Measurements from ENCODE around the gene AFF1.
"Not testable (repeated sequence)": the region's sequence is repeated elsewhere in the genome, so short reads cannot be mapped to it uniquely, and the experiment has no call there.

Gene AFF1

GRCh38 chr4:86989658-86990057, 54.8 kb downstream of the AFF1 start:
- DNase-seq: not testable (repeated sequence)

- no peak for DNase-seq
Measured at GRCh38 chr4:86990510-86990909, 55.7 kb downstream of the AFF1 start.

GRCh38 chr4:86991994-86992393, 57.2 kb downstream of the AFF1 start:
- DNase-seq: no peak

GRCh38 chr4:86993909-86994681, 59.3 kb downstream of the AFF1 start:
- DNase-seq: no peak

GRCh38 chr4:86994686-86995085, 59.9 kb downstream of the AFF1 start:
- no peak for DNase-seq

DNA sequence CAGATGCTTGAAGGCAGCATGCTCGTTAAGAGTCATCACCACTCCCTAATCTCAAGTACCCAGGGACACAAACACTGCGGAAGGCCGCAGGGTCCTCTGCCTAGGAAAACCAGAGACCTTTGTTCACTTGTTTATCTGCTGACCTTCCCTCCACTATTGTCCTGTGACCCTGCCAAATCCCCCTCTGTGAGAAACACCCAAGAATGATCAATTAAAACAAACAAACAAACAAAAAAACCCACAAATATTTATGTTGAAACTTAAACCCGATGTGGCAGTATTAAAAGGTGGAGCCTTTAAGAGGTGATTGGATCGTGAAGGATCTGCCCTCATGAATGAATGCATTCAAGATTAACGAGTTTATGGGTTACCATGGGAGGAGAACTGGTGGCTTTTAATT, 61.7 kb downstream of the AFF1 start:
- not testable (repeated sequence) for DNase-seq

DNA sequence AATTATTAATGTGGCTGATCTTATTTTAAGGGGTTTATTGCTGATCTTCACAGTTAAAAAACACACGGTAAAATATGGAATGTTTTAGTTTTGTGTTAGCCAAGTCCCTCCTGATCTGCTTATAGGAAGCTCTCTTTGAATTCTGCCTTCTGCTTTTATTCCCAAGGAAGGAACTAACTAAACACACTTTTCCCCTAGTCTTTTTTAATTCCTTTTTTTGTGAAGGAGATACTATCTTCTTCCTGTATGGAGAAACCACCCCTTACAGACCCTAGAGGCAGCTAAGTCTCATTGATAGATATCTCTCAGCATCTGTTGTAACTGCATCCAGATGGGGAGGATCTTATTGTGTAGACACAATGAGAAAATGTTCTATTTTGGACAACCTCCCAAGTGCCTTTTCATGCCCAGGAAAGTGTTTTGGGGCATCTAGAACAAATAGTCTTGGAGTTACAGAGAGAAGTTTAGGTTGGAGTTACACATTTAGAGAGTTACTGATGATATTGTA, 64.4 kb downstream of the AFF1 start:
- DNase-seq: no peak

DNA sequence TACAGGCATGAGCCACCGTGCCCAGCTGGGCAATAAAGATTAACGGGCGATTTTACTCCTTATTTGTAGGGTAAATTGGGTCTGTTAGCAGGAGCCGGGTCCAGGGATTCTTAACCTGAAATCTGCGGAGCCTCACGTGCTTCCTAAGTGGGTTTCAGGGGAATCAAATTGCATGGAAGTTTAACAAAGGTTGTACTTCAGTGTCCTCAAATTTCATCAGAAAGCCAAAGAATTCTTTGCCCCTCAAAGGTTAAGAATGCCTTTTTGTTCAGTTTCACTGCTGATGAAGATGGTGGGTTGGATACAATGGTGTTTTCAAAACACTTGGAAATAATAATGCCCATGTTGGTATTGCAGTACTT, 67.9 kb downstream of the AFF1 start:
- DNase-seq: no peak

DNA sequence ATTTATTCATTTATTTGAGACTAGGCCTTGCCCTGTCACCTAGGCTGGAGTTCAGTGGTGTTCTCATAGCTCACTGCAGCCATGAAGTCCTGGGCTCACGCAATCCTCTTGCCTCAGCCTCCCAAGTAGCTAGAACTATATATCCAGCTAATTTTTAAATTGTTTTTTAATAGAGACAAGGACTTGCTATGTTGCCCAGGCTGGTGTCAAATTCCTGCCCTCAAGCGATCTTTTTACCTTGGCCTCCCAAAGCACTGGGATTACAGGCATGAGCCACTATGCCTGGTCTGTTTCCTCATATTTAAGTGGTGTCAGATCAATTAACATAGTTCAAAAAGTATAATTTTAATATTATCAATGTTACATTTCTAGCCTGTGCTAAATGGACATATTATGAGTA, 68.5 kb downstream of the AFF1 start:
- no peak for DNase-seq

DNA sequence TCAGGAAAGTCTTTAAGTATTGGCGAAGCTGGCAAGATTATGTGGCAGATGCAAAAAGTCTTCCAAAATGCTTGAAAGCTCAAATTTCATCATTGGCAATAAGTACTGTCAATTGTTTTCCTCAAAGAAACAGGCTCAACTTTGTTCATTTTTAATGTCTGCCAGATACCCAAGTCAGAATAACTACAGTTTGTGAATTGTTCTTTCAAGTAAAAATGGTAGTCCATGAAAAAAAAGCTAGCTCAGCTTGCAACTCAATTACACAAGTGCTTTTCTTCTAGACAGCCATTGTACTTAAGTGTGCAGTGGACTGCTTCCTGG, 70.5 kb downstream of the AFF1 start:
- no peak for DNase-seq

DNA sequence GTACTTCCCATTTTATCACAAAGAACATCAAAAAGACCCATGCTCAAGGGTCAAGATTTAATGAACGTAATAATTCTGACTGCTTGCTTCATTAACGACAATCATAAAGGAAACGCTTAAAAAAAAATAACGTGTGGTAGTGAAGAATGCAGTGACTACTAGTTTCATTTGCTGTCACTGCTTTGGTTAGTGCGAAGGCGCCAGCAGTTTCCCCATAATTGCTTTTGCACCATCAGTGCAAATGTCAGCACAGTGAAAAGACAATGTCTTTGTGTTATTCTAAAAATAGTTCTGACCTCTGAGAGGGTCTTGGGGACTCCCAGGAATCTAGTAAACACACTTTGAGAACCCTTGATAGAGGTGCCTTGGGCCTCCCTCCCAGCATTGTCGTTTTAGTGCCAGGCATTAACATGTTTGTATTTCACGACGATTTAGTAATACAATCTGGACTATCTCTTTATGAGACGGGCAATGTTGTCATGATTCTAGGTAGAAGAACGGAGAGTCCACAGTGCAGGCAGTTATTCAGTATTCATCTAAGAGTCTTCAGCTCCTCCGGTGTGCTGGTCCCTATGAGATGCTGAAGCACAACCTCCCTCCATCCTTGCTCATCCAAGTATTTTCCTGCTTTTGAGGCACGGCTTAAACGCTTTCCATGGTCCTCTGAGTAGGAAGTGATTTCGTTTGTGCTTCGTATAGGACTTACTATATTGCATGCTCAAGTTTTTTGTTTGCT, 71.0 kb downstream of the AFF1 start:
- DNase-seq: no peak

GRCh38 chr4:87006426-87006675, 71.5 kb downstream of the AFF1 start:
- DNase-seq: no peak

DNA sequence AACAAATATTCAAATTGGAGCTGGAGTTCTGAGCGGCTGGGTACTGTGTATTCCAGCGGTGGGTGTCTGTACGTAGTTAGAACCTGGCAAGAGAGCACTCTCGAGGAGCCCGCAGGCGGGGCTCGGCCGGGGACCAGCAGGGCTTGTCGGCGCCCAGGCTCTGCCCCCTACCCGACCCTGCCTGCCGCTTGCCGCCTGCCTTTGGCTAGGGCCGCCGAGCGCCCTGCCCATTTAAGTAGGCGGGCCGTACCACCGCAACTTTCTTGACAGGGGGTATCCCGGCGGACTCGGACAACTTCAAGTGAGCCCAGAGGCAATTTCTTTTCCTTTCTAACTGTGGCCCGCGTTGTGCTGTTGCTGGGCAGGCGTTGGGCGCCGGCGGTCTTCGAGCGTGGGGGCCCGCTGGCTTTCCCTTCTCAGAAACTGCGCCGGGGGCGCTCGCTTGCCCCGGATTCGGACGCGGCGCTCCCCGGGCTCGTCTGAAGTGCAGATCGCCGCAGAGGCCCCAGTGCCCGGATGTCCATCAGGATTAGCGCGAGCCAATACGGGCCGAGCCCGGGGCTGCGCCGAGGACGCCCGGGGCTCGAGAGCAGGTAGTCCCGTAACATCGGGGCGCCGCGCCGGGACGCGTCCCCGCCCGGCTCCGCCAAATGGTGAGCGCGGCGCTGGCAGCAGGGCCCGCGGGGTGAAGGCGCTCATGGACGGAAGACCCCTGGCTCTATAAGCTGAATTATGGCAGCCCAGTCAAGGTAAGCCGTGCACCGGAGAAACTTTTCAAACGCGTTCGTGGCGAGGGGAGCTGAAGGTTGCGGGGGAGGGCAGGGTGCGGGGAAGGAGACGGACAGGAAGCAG, 72.1 kb downstream of the AFF1 start:
- DNase-seq: peak; percentile 90

- DNase-seq: peak; percentile 22
Measured at GRCh38 chr4:87007528-87008446, 73.0 kb downstream of the AFF1 start.

- DNase-seq: no peak
Measured at GRCh38 chr4:87009095-87009648, 74.4 kb downstream of the AFF1 start.

GRCh38 chr4:87010192-87010591, 75.4 kb downstream of the AFF1 start:
- no peak for DNase-seq

DNA sequence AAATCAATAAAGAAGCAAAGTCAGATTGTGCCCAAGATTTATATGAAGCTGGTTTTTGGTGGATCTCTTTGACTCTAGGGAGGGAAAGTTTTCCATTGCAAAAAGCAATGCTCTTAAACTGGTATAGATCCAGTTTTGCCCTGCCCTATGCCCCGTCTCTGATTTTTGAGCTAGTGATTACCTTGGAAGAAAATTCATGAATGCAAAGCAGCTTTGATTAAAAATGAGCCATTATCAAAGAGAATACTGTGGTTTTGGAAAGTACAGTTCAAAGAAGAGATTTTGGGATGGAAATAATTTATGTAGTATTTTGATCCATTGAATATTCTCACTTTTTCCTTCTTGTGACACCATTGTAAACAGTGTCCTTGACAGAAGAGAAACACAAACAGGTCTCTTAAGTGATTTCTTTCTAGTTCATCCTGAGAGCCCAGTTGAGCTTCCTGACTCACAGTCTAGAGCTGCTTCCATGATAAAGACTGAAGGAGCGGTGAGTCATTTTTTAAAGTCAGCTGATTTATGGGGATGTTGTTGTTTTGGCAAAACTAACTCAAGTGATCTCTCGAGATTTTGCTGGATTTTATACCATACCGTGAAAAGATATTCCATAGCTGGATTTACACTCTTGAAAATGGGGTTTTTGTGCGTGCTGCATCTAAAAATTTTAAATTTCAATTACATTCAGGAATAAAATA, 76.7 kb downstream of the AFF1 start:
- DNase-seq: no peak

- DNase-seq: no peak
Measured at GRCh38 chr4:87012265-87012953, 77.6 kb downstream of the AFF1 start.

- not testable (repeated sequence) for DNase-seq
Measured at GRCh38 chr4:87012954-87013308, 78.1 kb downstream of the AFF1 start.

DNA sequence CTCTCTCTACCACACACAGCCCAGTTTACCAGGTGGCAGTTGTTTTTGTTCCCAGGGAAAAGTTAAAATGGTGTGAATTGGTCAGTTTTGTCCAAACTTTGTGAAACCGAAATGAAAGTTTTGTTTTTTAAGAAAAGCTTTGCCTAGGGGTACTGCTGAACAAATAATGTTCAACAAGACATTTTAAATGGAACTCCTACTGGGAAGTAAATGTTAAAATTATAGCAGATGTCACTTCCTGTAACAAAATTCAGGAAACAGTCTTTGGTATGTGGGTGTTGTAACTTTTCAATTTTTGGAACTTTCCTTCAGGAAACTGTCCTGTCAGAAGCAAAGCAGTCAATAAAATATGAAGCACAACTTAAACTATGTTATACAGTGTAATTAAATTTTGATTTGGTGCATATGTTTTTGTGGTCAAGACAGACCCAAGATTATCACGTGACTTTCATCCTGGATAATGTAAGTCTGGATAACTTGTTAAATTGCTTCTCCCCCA, 79.5 kb downstream of the AFF1 start:
- DNase-seq: no peak

GRCh38 chr4:87015416-87015815, 80.6 kb downstream of the AFF1 start:
- no peak for DNase-seq
